Measurements from ENCODE around the gene BEST3. TPM values are rescaled to one million over a fixed set of nuclear protein-coding genes. Genes with fewer than 3 reads are reported as not detected.

BEST3 gene
- polyA plus RNA-seq, 3 donors: not detected

GRCh38 chr12:69619050-69619449 lies 80.1 kb downstream of the BEST3 start:
- no peak overlapping the region for H3K4me3 Mint-ChIP-seq
- no peak overlapping the region for H2AFZ ChIP-seq (ENCODE audit: insufficient read depth, low read depth, low read length, poor library complexity, severe bottlenecking)
- H3K36me3 Mint-ChIP-seq: no peaks in the 10 kb centered on the region
- peaks cover 0 to 4% (median 2%) of the 10 kb centered on the region in 3 donors for H3K27me3 Mint-ChIP-seq (ENCODE audit: low read depth in 3 of 3)
- no peaks in the 10 kb centered on the region for H4K20me1 ChIP-seq (ENCODE audit: insufficient read depth, low read length)
- no peak for DNase-seq
- TF ChIP-seq CTCF (IDR thresholded peaks at IDR 0.05): no peak
- no peak overlapping the region for H3K4me3 ChIP-seq (replicated peaks in 1 of 3; ENCODE audit: low read depth in 2 of 3, low read length in 3 of 3)
- H3K27ac ChIP-seq (ENCODE audit: low read depth in 1 of 2, low read length in 2 of 2): no peak overlapping the region
- intact Hi-C loops (cut with micrococcal nuclease): no loop called here
- H3K36me3 ChIP-seq (replicated peaks in 1 of 2; ENCODE audit: control insufficient read depth in 1 of 2, insufficient read depth in 2 of 2, low read length in 2 of 2): no peaks in the 10 kb centered on the region
- H3K4me1 Mint-ChIP-seq: peaks cover 8% of the 10 kb centered on the region
- H3K79me2 ChIP-seq (ENCODE audit: insufficient read depth, low read length): no peaks in the 10 kb centered on the region
- H3K4me2 ChIP-seq (replicated peaks; ENCODE audit: extremely low read depth, low read length, poor library complexity, severe bottlenecking): no peak overlapping the region
- H3K9me3 Mint-ChIP-seq: peaks cover 0 to 9% (median 1%) of the 10 kb centered on the region in 7 donors
- H3K9me3 ChIP-seq (replicated peaks in 1 of 2; ENCODE audit: control insufficient read depth in 1 of 2, insufficient read depth in 1 of 2, low read length in 2 of 2): peaks cover 0 to 4% of the 10 kb centered on the region in 2 donors
- H3K9ac ChIP-seq (ENCODE audit: insufficient read depth, low read length, poor library complexity, severe bottlenecking): no peak overlapping the region
- WGBS (ENCODE audit: insufficient coverage): 60% methylated on average over 1 of the region's 6 CpGs
- H3K27me3 ChIP-seq (ENCODE audit: control insufficient read depth in 2 of 2, insufficient read depth in 2 of 2, low read length in 2 of 2): no peaks in the 10 kb centered on the region
- peaks cover 6% of the 10 kb centered on the region in 2 donors for H3K4me1 ChIP-seq (ENCODE audit: control insufficient read depth in 1 of 2, insufficient read depth in 2 of 2, low read length in 2 of 2)
- peak overlapping the region in 1 of 7 donors; percentile 10 for H3K27ac Mint-ChIP-seq

- Histone ChIP-seq H3K27me3 (ENCODE audit: control insufficient read depth in 2 of 2, insufficient read depth in 2 of 2, low read length in 2 of 2) (no peaks in the 10 kb centered on the region), H4K20me1 (ENCODE audit: insufficient read depth, low read length) (no peaks in the 10 kb centered on the region), H3K4me1 (ENCODE audit: control insufficient read depth in 1 of 2, insufficient read depth in 2 of 2, low read length in 2 of 2) (peaks cover 6% of the 10 kb centered on the region in 2 donors), H3K4me2 (replicated peaks; ENCODE audit: extremely low read depth, low read length, poor library complexity, severe bottlenecking) (peak overlapping the region; percentile 44), H3K4me3 (replicated peaks in 1 of 3; ENCODE audit: low read depth in 2 of 3, low read length in 3 of 3) (peak overlapping the region in 1 of 3 experiments; percentile 47), H3K27ac (ENCODE audit: low read depth in 1 of 2, low read length in 2 of 2) (no peak overlapping the region), H2AFZ (ENCODE audit: insufficient read depth, low read depth, low read length, poor library complexity, severe bottlenecking) (peak overlapping the region; percentile 82), H3K36me3 (replicated peaks in 1 of 2; ENCODE audit: control insufficient read depth in 1 of 2, insufficient read depth in 2 of 2, low read length in 2 of 2) (no peaks in the 10 kb centered on the region), H3K9me3 (replicated peaks in 1 of 2; ENCODE audit: control insufficient read depth in 1 of 2, insufficient read depth in 1 of 2, low read length in 2 of 2) (peaks cover 0 to 4% of the 10 kb centered on the region in 2 donors), H3K9ac (ENCODE audit: insufficient read depth, low read length, poor library complexity, severe bottlenecking) (no peak overlapping the region), H3K79me2 (ENCODE audit: insufficient read depth, low read length) (no peaks in the 10 kb centered on the region)
- 47% methylated on average over 10 of the region's 14 CpGs for WGBS (ENCODE audit: insufficient coverage)
- Mint-ChIP-seq H3K4me3 (peak overlapping the region; percentile 61 to 78), H3K4me1 (peaks cover 8% of the 10 kb centered on the region), H3K27ac (peak overlapping the region in 5 of 7 donors; percentile 1 to 44 (median 6)), H3K27me3 (ENCODE audit: low read depth in 3 of 3) (peaks cover 0 to 2% (median 2%) of the 10 kb centered on the region in 3 donors), H3K9me3 (peaks cover 0 to 7% (median 1%) of the 10 kb centered on the region in 7 donors), H3K36me3 (no peaks in the 10 kb centered on the region)
- intact Hi-C loops (cut with micrococcal nuclease): no loop called here
- DNase-seq: peak in 1 of 3 donors; percentile 12
- TF ChIP-seq CTCF (IDR thresholded peaks at IDR 0.05): no peak
Measured at GRCh38 chr12:69616025-69616424, 83.1 kb downstream of the BEST3 start.
